ENCODE data around the gene ZSWIM7. TPM values are rescaled to one million over a fixed set of nuclear protein-coding genes. Genes with fewer than 3 reads are reported as not detected.
A peak's percentile ranks its signal among the peaks of the same experiment; 100 is the strongest.

ZSWIM7 gene, protein sequence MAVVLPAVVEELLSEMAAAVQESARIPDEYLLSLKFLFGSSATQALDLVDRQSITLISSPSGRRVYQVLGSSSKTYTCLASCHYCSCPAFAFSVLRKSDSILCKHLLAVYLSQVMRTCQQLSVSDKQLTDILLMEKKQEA
- total RNA-seq: 17.8 TPM
- long read RNA-seq, transcript ZSWIM7-205 (6 exons, 703 nt): minor isoform, 5 of 28 reads
- long read RNA-seq, transcript ZSWIM7-201 (5 exons, 2,008 nt): major isoform, 15 of 28 reads
- long read RNA-seq, partial matches to known transcripts: 1 of 28 reads
- long read RNA-seq, other reads (novel, unspliced or antisense): 7 of 28 reads

DNA sequence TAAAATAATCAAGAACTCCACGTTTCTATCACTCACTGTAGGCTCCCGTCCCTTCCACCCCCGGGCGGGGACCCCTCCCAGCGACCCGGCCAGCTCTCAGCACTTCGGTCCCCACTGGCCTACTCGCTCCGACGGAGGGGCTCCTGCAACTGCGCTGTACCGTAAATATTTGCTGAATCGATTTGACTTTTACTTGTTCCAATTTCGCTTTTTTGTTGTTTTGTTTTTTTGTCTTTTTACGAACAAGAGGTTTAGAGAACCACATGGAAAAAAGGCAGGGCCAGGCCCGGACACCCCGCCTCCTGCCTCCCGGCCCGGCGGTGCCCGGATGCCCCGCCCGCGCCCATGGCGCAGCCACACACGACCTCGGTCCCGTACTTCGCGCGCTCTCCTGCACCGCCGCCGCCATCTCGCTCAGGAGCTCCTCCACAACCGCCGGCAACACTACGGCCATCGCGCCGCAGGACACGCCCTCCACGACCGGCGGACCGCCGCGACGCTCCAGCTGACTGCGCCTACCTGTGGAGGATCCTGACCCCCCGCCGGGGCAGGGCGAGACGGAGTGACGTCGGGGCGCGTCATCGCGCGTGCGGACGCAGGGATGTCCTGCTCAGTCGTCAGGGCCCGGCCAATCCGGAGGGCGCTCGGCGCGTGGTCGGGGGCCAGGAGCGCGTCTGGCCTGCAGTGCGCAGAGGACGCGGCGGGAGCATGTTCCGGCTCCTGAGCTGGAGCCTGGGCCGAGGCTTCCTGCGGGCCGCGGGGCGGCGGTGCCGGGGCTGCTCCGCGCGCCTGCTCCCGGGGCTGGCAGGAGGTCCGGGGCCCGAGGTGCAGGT is at the start of gene ZSWIM7, which contains the start of gene TTC19:
TSS of gene ZSWIM7 (minus strand) at position 564 of the 833 bp plus-strand sequence. CDS start at position 454, 110 bp downstream.
TSS of gene TTC19 (plus strand) at position 684 of the 833 bp plus-strand sequence. CDS start at position 709, 25 bp downstream.
- peak; percentile 99 for DNase-seq (ENCODE audit: low spot score)
- intact Hi-C loops (cut with DNase I): loop anchor here (5.0 kb wide), 1 partner anchor 172 kb away; no protein-coding TSS in a partner anchor

- intact Hi-C loops (cut with DNase I): no loop called here
Measured at GRCh38 chr17:16048811-16049449, 49.4 kb upstream of the ZSWIM7 start.

DNA sequence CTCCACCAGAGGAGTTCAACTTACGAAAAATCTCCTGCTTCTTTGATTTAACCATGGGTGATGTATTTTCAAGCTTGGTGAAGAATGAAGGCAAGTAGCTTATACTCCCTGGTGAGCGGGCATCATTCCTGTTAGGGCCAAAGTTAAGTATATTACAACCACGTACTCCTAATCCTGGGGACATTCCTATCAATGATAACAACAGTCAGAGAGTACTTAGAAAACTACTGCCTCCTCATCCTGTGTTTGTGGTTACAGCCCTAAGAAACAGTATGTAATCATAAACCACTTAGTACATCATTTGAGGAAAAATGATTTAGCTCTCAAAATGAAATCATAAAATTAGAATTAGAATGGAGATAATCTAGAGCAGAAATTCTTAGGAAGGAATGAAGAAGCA is 47.5 kb upstream of the ZSWIM7 start:
- intact Hi-C loops (cut with DNase I): no loop called here
- DNase-seq (ENCODE audit: low spot score): no peak

More at GRCh38 chr17:16048811-16049449, 49.4 kb upstream of the ZSWIM7 start:
- no peak for DNase-seq (ENCODE audit: low spot score)

DNA sequence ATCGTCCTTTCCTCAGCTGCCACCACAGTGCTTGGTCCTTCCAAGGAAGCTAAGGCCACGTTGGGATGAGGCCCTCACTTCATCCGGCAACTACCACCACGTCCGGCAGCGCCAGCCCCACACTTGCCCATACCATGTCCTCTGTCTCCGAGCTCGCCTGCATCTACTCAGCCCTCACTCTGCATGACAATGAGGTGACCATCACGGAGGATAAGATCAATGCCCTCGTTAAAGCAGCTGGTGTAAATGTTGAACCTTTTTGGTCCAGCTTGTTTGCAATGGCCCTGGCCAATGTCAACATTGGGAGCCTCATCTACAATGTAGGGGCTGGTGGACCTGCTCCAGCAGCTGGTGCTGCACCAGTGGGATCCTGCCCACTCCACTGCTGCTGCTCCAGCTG is 45.0 kb upstream of the ZSWIM7 start:
- DNase-seq (ENCODE audit: low spot score): no peak
- intact Hi-C loops (cut with DNase I): no loop called here

DNA sequence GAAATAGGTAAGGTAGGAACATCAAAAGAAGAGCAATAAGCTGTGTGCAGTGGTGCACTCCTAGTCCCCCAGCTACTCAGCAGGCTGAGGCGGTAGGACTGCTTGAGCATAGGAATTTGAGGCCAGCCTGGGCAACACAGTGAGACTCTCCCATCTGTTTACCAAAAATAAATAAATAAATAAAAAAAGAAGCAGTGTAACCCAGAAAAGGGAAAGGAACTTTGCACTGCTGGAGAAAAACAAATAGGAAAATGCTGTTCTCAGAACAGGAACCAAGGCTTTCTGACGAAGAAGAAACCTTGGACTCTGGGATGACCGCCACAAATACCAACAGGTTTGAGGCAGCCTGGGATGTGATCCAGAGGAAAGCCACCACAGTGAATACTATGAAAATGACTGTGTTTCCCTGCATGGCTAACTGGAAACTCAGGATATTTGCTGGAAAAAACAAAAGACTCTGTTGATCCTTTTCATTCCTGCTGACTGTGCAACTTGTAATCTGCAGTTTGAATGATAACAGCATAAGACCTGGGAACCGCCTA is 41.3 kb upstream of the ZSWIM7 start:
- DNase-seq (ENCODE audit: low spot score): no peak
- intact Hi-C loops (cut with DNase I): no loop called here

GRCh38 chr17:16037636-16038035 is 38.1 kb upstream of the ZSWIM7 start:
- intact Hi-C loops (cut with DNase I): no loop called here
- DNase-seq (ENCODE audit: low spot score): no peak

DNA sequence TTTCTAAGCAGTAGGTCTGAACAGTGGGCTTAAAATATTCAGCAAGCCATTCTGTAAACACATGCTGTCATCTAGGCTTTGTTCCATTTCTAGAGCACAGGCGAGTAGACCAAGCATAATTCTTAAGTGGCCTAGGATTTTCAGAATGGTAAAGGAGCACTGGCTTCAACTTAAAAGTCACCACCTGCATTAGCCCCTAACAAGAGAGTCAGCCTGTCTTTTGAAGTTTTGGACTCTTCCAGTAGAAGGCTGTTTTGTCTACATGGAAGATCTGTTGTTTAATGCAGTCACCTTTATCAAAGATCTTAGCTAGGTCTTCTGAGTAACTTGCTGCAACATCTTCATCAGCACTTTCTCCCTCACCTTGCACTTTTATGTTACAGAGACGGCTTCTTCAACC is 36.8 kb upstream of the ZSWIM7 start:
- intact Hi-C loops (cut with DNase I): no loop called here
- no peak for DNase-seq (ENCODE audit: low spot score)

DNA sequence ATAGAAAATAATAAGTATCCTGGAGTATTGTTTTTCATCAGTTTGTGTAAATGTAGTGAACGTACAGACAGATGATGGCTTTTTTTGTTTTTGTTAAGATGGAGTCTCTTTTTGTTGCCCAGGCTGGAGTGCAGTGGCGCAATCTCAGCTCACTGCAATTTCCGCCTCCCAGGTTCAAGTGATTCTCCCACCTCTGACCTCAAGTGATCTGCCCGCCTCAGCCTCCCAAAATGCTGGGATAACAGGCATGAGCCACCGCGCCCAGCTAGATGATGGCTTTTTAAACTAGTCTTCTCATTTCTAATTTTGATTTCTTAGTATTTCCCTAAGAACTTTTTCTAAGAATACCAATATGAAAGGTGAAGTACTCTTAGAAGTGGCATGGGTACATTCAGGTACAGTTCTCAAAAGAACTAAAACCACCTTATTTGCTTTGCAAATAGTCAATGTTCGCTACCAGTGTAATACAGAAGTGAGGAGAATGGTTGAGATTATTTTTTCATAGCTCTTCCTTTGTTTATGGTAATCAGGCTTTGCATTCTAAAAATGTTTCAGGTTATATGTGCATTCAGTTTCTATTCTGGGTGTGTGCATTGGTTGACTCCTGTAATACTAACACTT is 34.3 kb upstream of the ZSWIM7 start:
- intact Hi-C loops (cut with DNase I): no loop called here
- no peak for DNase-seq (ENCODE audit: low spot score)

DNA sequence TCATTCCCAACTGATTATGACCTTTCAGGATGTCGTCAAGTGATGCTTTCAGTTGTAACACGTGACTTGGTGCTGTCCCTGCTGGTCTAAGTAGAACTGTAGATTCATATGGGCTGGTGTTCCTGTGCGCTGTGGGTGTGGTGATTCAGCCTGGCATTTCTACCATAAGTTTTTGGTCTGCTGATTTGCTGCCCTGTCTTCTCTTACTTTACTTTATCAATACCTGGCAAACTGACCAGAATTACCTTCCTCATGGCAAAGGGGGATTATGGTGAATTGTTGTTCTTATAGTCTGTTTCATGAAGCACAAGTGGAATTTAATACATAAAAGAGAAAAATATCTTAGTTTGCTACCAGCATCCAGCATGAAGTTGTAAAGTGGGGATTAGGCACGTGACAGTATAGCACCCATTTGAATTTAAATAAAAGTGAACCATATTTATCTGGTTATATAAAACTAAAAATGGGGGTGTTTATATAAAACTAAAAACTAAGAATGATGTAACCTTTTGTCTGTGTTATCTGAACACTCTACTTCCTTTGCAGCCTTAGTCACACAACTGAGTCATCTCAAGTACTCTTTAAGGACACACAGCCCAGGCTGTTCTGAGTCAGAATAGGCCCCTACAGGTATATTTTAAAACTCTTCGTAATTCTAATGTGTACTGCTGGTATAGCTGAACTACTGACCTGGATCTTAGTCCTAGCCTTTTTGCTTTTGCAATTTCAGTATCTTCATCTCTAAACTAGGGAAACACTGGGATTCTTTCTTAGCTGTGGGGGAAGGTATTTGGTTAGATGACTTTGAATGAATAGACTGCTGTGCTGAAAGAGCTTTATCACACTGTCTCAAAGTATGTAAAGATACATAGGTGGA is 28.4 kb upstream of the ZSWIM7 start:
- no peak for DNase-seq (ENCODE audit: low spot score)
- intact Hi-C loops (cut with DNase I): no loop called here

DNA sequence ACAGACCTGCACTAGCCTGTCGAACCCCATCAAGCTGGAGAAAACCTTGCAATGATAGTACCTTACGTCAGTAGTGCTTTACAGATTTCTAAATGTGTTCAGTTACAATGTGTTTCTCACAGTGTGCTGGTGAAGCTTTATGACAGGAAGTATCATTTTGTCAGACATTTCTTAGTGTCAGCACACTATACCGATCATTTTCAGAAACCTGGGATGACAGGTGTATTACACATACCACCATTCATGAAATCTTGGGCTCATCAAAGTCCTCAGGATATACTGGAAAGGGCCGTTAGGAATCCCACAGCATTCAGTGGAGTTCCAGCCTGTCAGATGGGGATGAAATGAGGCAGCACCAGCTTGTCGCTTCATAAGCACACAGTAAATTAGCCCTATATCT is 27.4 kb upstream of the ZSWIM7 start:
- DNase-seq (ENCODE audit: low spot score): no peak
- intact Hi-C loops (cut with DNase I): no loop called here

DNA sequence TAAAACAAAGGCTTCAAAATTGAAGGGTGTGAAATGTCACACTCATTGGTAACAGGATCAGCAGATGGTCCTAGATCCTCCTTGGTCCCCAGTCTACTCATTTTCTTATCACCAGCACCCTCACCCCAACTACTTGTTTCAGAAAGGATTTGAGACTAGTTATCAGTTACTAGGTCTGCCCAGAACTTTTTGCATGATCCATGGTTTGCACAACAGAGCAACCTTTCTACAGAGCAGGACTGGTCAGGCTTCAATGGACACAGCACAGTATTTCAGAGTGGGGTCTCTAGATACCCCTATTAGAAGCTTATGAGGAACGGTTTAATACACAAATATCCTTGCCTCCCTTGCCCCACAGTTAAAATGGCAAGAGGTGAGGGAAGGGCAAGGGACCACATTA is 25.7 kb upstream of the ZSWIM7 start:
- intact Hi-C loops (cut with DNase I): no loop called here
- no peak for DNase-seq (ENCODE audit: low spot score)

- no peak for DNase-seq (ENCODE audit: low spot score)
- intact Hi-C loops (cut with DNase I): no loop called here
Measured at GRCh38 chr17:16023881-16024280, 24.4 kb upstream of the ZSWIM7 start.

DNA sequence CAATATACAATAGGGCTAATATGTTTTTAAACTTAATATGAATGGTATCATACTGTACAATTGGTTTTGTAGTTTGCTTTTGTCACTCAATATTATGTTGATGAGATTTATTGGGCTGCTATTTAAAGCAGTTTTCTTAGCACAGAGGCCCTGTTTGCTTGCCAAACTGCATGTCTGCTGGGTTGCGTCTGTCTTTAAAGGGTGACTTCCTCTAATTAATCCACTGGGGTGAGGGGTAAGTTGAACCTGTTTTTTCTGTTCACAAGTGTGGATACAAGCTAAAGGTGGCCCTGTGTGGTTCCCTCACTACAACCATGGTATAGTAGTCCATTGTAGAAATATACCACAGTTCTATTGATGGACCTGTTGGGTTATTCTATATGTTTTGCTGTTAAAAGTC is 19.8 kb upstream of the ZSWIM7 start:
- intact Hi-C loops (cut with DNase I): no loop called here

GRCh38 chr17:16013943-16014407 is 14.5 kb upstream of the ZSWIM7 start:
- intact Hi-C loops (cut with DNase I): no loop called here
- DNase-seq (ENCODE audit: low spot score): no peak

More for the DNA sequence above, 19.8 kb upstream of the ZSWIM7 start:
- DNase-seq (ENCODE audit: low spot score): no peak

GRCh38 chr17:16007439-16007838 is 7.9 kb upstream of the ZSWIM7 start:
- intact Hi-C loops (cut with DNase I): no loop called here
- no peak for DNase-seq (ENCODE audit: low spot score)

DNA sequence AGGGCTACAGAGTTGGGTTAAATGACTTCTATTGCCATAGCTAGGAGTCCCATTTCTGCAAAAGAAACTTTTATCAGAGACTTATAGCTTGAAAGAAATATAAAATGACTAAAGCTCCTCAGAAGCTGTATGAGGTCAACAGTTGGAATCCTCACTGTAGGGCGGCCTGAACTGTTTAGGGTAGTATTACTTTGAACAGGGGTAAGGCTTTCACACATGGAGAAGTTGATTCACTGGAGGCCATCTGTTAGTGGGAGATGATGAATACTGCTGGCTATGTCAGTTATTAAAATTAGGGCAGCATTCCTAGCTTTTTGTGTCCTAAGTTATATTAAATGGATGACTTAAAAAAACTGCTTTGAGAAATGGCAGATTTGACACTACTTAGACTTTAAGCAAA is 6.1 kb upstream of the ZSWIM7 start:
- DNase-seq (ENCODE audit: low spot score): no peak
- intact Hi-C loops (cut with DNase I): no loop called here

- DNase-seq (ENCODE audit: low spot score): no peak
- intact Hi-C loops (cut with DNase I): no loop called here
Measured at GRCh38 chr17:16003841-16004240, 4.3 kb upstream of the ZSWIM7 start.

GRCh38 chr17:16002708-16003260 is 3.3 kb upstream of the ZSWIM7 start:
- intact Hi-C loops (cut with DNase I): no loop called here
- no peak for DNase-seq (ENCODE audit: low spot score)

All from cardiac septum (tissue), 1 donor.